ENCODE measurements around the gene FHL3.
"Not testable (repeated sequence)": the region's sequence is repeated elsewhere in the genome, so short reads cannot be mapped to it uniquely, and the experiment has no call there.

Gene FHL3

GRCh38 chr1:38041936-38042834 is 36.9 kb upstream of the FHL3 start:
- no peak for TF ChIP-seq CTCF (IDR thresholded peaks at IDR 0.05; ENCODE audit: low read depth, low read length)
- in situ Hi-C loops (cut with HindIII; ENCODE audit: low sequenced_read_pairs): no loop called here
- no peak for DNase-seq (ENCODE audit: low read depth, low spot score)
- H3K4me3 ChIP-seq (ENCODE audit: low read depth, low read length): no peak overlapping the region

GRCh38 chr1:38039331-38040088 is 34.2 kb upstream of the FHL3 start:
- DNase-seq (ENCODE audit: low read depth, low spot score): no peak
- TF ChIP-seq CTCF (IDR thresholded peaks at IDR 0.05; ENCODE audit: low read depth, low read length): no peak
- in situ Hi-C loops (cut with HindIII; ENCODE audit: low sequenced_read_pairs): no loop called here
- no peak overlapping the region for H3K4me3 ChIP-seq (ENCODE audit: low read depth, low read length)

DNA sequence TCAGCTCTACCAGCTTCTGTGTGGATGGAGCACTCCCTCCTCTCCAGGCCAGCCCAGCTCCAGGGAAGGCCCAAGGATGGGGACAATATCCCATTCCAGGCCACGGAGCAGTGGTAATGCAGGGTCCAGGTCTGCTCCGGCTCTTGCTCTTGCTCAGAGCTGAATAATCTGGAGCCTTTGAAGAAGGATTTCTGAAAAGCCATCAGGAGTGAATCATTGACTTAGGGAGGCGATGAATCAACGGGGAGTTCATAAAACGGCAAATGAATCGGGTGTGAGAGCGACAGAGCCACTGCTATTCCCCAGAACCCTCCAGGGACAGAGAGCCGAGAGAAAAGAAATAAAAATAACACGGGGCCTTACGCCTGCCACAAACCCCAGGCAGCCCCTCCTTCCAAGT is 33.5 kb upstream of the FHL3 start:
- DNase-seq (ENCODE audit: low read depth, low spot score): peak; percentile 43
- no peak overlapping the region for H3K4me3 ChIP-seq (ENCODE audit: low read depth, low read length)
- no peak for TF ChIP-seq CTCF (IDR thresholded peaks at IDR 0.05; ENCODE audit: low read depth, low read length)

DNA sequence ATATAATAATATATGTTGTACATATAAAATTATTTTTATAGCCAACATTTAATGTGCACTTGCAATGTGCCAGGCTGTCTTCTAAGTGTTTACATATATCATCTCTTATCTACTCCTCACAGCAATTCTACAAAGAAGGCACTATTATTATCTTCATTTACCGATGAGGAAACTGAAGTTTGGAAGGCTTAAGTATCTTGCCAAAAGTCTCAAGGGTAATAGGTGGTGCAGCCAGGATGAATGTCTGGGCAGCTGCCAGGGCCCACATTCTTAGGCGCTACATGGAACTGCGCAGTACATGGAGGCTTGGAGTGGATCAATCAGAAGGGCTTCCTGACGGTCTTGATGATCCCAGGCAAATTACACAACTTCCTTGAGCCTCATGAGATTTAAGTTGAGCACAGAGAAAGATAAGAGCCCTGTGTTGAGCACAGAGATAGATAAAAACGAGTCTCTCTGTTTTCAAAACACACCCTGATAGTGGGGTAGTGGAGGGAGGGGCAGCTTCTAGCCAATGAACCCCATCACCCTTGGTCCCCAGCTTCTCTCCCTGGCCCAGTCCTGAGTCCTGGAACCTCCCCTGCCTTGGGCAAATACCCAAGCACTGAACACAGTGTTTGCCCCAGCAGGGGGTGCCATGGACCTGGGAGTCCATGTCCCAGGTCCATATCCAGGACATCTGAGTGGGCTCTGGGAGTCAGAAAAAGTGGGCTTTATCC is 32.1 kb upstream of the FHL3 start:
- TF ChIP-seq CTCF (IDR thresholded peaks at IDR 0.05; ENCODE audit: low read depth, low read length): peak; percentile 11
- H3K4me3 ChIP-seq (ENCODE audit: low read depth, low read length): no peak overlapping the region
- DNase-seq (ENCODE audit: low read depth, low spot score): no peak
- in situ Hi-C loops (cut with HindIII; ENCODE audit: low sequenced_read_pairs): no loop called here

More for the DNA sequence above, 33.5 kb upstream of the FHL3 start:
- in situ Hi-C loops (cut with HindIII; ENCODE audit: low sequenced_read_pairs): no loop called here

GRCh38 chr1:38034871-38035270 is 29.6 kb upstream of the FHL3 start:
- DNase-seq (ENCODE audit: low read depth, low spot score): no peak
- in situ Hi-C loops (cut with HindIII; ENCODE audit: low sequenced_read_pairs): no loop called here
- no peak overlapping the region for H3K4me3 ChIP-seq (ENCODE audit: low read depth, low read length)
- TF ChIP-seq CTCF (IDR thresholded peaks at IDR 0.05; ENCODE audit: low read depth, low read length): no peak

DNA sequence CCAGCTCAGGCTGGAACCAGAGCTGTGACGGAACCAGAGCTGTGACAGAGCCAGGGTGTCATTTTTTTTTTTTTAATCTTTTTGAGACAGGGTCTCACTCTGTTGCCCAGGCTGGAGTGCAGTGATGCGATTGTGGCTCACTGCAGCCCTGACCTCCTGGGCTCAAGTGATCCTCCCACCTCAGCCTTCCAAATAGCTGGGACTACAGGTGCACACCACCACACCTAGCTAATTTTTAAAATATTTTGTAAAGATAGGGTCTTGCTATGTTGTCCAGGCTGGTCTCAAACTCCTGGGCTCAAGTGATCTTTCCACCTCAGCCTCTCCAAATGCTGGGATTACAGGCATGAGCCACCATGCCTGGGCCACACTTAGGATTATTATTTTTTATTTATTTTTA is 27.7 kb upstream of the FHL3 start:
- in situ Hi-C loops (cut with HindIII; ENCODE audit: low sequenced_read_pairs); DNase-seq (ENCODE audit: low read depth, low spot score); H3K4me3 ChIP-seq (ENCODE audit: low read depth, low read length): not testable (repeated sequence)
